ENCODE data around the gene GNAZ. TPM values are rescaled to one million over a fixed set of nuclear protein-coding genes. Genes with fewer than 3 reads are reported as not detected.
"Not testable (repeated sequence)": the region's sequence is repeated elsewhere in the genome, so short reads cannot be mapped to it uniquely, and the experiment has no call there.

Gene GNAZ
- total and polyA plus RNA-seq, 11 donors: 1.1 to 13.9 (median 2.5) TPM

DNA sequence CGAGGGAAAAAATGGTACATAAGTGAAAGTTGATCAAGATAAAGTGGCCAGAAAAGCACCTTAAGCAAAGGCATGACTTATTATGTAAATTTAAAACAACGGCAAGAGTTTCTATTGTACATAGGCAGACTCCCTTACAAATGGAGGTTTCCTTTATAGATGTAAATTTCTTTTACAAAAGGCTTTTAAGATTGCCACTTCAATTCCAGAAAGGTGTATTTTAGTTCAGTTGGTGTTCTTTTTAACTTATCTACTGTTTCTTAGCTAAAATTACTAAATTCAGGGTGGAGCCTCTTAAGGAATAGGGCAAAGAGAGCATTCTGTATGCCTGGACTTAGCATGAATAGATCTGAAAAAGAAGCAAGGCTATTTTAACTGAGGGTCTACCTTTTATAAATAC, 24.9 kb upstream of the GNAZ start:
- no peak for DNase-seq
- Histone ChIP-seq H3K36me3 (no peaks in the 10 kb centered on the region), H3K27ac (peak overlapping the region in 1 of 12 donors; percentile 8), H3K4me1 (peaks cover 0 to 18% (median 0%) of the 10 kb centered on the region in 12 donors), H3K4me3 (no peak overlapping the region), H3K9me3 (peaks cover 0 to 15% (median 2%) of the 10 kb centered on the region in 12 donors), H3K27me3 (peaks cover 0 to 6% (median 0%) of the 10 kb centered on the region in 9 donors)
- intact Hi-C loops (cut with DNase I): no loop called here
- ATAC-seq: no peak
- 46 to 76% (median 57%) methylated on average over 2 of the region's 2 CpGs for WGBS, 4 donors
- TF ChIP-seq POLR2A (IDR thresholded peaks at IDR 0.05): no peak
- TF ChIP-seq, protein P1, sequence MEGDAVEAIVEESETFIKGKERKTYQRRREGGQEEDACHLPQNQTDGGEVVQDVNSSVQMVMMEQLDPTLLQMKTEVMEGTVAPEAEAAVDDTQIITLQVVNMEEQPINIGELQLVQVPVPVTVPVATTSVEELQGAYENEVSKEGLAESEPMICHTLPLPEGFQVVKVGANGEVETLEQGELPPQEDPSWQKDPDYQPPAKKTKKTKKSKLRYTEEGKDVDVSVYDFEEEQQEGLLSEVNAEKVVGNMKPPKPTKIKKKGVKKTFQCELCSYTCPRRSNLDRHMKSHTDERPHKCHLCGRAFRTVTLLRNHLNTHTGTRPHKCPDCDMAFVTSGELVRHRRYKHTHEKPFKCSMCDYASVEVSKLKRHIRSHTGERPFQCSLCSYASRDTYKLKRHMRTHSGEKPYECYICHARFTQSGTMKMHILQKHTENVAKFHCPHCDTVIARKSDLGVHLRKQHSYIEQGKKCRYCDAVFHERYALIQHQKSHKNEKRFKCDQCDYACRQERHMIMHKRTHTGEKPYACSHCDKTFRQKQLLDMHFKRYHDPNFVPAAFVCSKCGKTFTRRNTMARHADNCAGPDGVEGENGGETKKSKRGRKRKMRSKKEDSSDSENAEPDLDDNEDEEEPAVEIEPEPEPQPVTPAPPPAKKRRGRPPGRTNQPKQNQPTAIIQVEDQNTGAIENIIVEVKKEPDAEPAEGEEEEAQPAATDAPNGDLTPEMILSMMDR (IDR thresholded peaks at IDR 0.05): no peak

DNA sequence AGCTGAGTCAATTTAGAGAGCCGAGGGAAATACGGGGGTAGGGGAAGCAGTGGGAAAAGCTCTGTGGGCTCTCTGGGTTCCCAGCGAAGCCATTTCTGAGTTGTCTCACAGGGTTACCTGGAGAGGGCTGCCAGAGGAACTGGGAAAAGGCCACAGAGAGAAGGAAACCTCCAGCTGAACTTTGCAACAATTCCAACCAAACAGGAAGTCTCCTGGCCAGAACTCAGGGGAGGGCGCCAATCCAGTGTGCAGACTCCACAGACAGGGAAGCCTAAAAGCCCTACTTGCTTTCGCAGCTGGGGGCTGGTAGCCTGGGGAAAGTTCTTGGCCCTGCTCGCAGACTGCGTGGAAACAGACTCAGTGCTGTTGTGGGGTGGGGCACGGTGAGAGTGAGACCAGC, 23.1 kb upstream of the GNAZ start:
- H3K36me3 ChIP-seq: no peaks in the 10 kb centered on the region
- intact Hi-C loops (cut with DNase I): loop anchor here in 1 of 10 donors (2.0 kb wide), 1 partner anchor 20 kb away; no protein-coding TSS in a partner anchor
- peak overlapping the region in 9 of 12 donors; percentile 31 to 67 (median 58) for H3K27ac ChIP-seq
- peaks cover 0 to 21% (median 2%) of the 10 kb centered on the region in 12 donors for H3K9me3 ChIP-seq
- H3K27me3 ChIP-seq: peaks cover 0 to 6% (median 0%) of the 10 kb centered on the region in 9 donors
- 53 to 73% (median 61%) methylated on average over 7 to 8 of the region's 8 CpGs for WGBS, 4 donors
- DNase-seq: peak in 2 of 5 donors; percentile 43 to 55
- peaks cover 0 to 18% (median 0%) of the 10 kb centered on the region in 12 donors for H3K4me1 ChIP-seq
- peak in 3 of 4 donors; percentile 59 to 97 (median 67) for ATAC-seq
- no peak overlapping the region for H3K4me3 ChIP-seq
- no peak for TF ChIP-seq POLR2A (IDR thresholded peaks at IDR 0.05)
- TF ChIP-seq, protein P1 (IDR thresholded peaks at IDR 0.05): no peak

DNA sequence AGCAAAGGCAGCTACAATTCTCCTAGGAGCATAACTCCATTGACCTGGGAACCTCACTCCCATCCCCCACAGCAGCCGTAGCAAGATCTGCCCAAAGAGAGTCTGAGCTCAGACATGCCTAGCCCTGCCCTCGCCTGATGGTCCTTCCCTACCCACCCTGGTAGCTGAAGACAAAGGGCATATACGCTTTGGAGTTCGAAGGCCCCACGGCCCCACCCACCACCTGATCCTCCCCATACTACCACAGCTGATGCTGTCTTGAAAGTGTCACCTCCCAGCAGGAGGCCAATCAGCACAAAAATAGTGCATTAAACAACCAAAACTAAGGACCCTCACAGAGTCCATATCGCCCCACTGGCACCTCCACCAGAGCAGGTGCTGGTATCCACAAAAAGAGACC, 22.6 kb upstream of the GNAZ start:
- ATAC-seq (no peak), DNase-seq (no peak)
- WGBS, 4 donors: 80 to 91% (median 85%) methylated on average over 6 of the region's 6 CpGs
- Histone ChIP-seq H3K9me3 (peaks cover 0 to 21% (median 2%) of the 10 kb centered on the region in 12 donors), H3K27ac (peak overlapping the region in 9 of 12 donors; percentile 26 to 67 (median 51)), H3K4me1 (peaks cover 0 to 18% (median 0%) of the 10 kb centered on the region in 12 donors), H3K27me3 (peaks cover 0 to 6% (median 0%) of the 10 kb centered on the region in 9 donors), H3K36me3 (no peaks in the 10 kb centered on the region), H3K4me3 (no peak overlapping the region)
- TF ChIP-seq, protein P1 (IDR thresholded peaks at IDR 0.05): no peak
- no peak for TF ChIP-seq POLR2A (IDR thresholded peaks at IDR 0.05)
- intact Hi-C loops (cut with DNase I): loop anchor here in 1 of 10 donors (2.0 kb wide), 1 partner anchor 19 kb away; no protein-coding TSS in a partner anchor

DNA sequence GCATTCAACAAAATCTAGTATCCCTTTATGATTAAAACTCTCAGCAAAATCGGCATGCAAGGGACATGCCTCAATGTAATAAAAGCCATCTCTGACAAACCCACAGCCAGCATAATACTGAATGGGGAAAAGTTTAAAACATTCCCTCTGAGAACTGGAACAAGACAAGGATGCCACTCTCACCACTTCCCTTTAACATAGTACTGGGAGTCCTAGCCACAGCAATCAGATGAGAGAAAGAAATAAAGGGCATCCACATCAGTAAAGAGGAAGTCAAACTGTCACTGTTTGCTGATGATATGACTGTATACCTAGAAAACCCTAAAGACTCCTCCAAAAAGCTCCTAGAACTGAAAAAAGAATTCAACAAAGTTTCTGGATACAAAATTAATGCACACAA, 19.8 kb upstream of the GNAZ start:
- Histone ChIP-seq H3K4me1 (peaks cover 0 to 18% (median 0%) of the 10 kb centered on the region in 12 donors), H3K9me3 (peaks cover 0 to 22% (median 2%) of the 10 kb centered on the region in 12 donors)
- ATAC-seq; H3K27me3 ChIP-seq; H3K27ac ChIP-seq; H3K36me3 ChIP-seq; intact Hi-C loops (cut with DNase I); DNase-seq; H3K4me3 ChIP-seq: not testable (repeated sequence)
- 79 to 89% (median 84%) methylated on average over 1 of the region's 1 CpG for WGBS, 4 donors
